ENCODE results near the gene SMAD5.

SMAD5 gene

GRCh38 chr5:136128481-136128880, 4.2 kb upstream of the SMAD5 start:
- no peak overlapping the region for H4K8ac ChIP-seq (ENCODE audit: low read length)
- no peak overlapping the region for H3K14ac ChIP-seq (ENCODE audit: low read length in 2 of 2)
- no peak overlapping the region for H3K18ac ChIP-seq (ENCODE audit: low read depth in 1 of 2, low read length in 2 of 2)
- no peak overlapping the region for H3K4ac ChIP-seq (ENCODE audit: low read depth in 1 of 2, low read length in 2 of 2)
- no peak overlapping the region for H2BK5ac ChIP-seq (ENCODE audit: low read depth, low read length, poor library complexity, severe bottlenecking)
- H2BK120ac ChIP-seq (ENCODE audit: low read depth, low read length), result no peak overlapping the region
- H3K27ac ChIP-seq (ENCODE audit: low read length, poor library complexity, severe bottlenecking), result no peak overlapping the region
- H3K4me2 ChIP-seq (ENCODE audit: low read length, poor library complexity, severe bottlenecking), result no peak overlapping the region
- no peaks in the 10 kb centered on the region for H3K36me3 ChIP-seq (ENCODE audit: control insufficient read depth in 1 of 2, insufficient read depth in 2 of 2, low read depth in 1 of 2, low read length in 2 of 2)
- H2AFZ ChIP-seq (ENCODE audit: low read depth, low read length), result no peak overlapping the region
- no peak overlapping the region for H2BK15ac ChIP-seq (ENCODE audit: low read depth, poor library complexity, severe bottlenecking)
- H2AK5ac ChIP-seq (ENCODE audit: low read length, severe bottlenecking), result no peak overlapping the region
- no peak overlapping the region for H3K9ac ChIP-seq (ENCODE audit: low read length)
- H3K4me1 ChIP-seq (ENCODE audit: control insufficient read depth, insufficient read depth, low read depth, low read length), result peaks cover 6% of the 10 kb centered on the region
- H4K91ac ChIP-seq (ENCODE audit: low read length), result no peak overlapping the region
- no peak overlapping the region for H2BK12ac ChIP-seq (ENCODE audit: low read length in 2 of 2)
- peaks cover 2% of the 10 kb centered on the region for H3K79me1 ChIP-seq (replicated peaks; ENCODE audit: low read length, poor library complexity, severe bottlenecking)
- no peak overlapping the region for H3K23ac ChIP-seq (ENCODE audit: low read length in 2 of 2)
- WGBS, result 90% methylated on average over 4 of the region's 4 CpGs
- DNase-seq, result no peak
- peaks cover 0 to 2% of the 10 kb centered on the region in 2 experiments for H3K27me3 ChIP-seq (ENCODE audit: control insufficient read depth in 1 of 2, insufficient read depth in 1 of 2, low read length in 2 of 2)
- H3K9me3 ChIP-seq (ENCODE audit: control insufficient read depth, low read length), result no peaks in the 10 kb centered on the region
- H3K4me3 ChIP-seq (ENCODE audit: insufficient read depth in 1 of 2, low read depth in 1 of 2, low read length in 2 of 2), result no peak overlapping the region

DNA sequence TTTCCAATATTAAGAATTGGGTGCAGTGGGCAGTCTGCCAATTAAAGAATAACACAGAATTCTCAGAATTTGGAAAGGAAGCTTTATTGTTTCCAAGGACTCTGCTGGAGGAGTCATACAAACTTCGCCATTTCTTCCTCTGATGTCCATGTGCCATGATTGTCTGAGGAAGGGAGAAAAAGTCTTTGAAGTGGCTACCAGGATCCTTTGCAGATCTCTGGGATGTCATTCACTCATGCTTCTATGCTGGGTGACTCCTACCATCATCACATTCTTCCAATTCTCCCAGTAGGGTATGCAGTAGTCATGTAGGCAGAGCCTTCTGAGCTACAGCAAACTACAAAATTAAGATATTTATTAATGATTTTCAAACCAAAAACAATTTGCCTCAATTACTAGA, 3.2 kb upstream of the SMAD5 start:
- no peaks in the 10 kb centered on the region for H3K36me3 ChIP-seq (ENCODE audit: control insufficient read depth in 1 of 2, insufficient read depth in 2 of 2, low read depth in 1 of 2, low read length in 2 of 2)
- H3K14ac ChIP-seq (ENCODE audit: low read length in 2 of 2), result no peak overlapping the region
- no peak overlapping the region for H2AK5ac ChIP-seq (ENCODE audit: low read length, severe bottlenecking)
- H3K9ac ChIP-seq (ENCODE audit: low read length), result no peak overlapping the region
- H2BK12ac ChIP-seq (ENCODE audit: low read length in 2 of 2), result no peak overlapping the region
- no peak overlapping the region for H3K4me3 ChIP-seq (ENCODE audit: insufficient read depth in 1 of 2, low read depth in 1 of 2, low read length in 2 of 2)
- peaks cover 2% of the 10 kb centered on the region for H3K79me1 ChIP-seq (replicated peaks; ENCODE audit: low read length, poor library complexity, severe bottlenecking)
- no peak overlapping the region for H2BK120ac ChIP-seq (ENCODE audit: low read depth, low read length)
- H3K27ac ChIP-seq (ENCODE audit: low read length, poor library complexity, severe bottlenecking), result no peak overlapping the region
- H3K27me3 ChIP-seq (ENCODE audit: control insufficient read depth in 1 of 2, insufficient read depth in 1 of 2, low read length in 2 of 2), result peaks cover 0 to 2% of the 10 kb centered on the region in 2 experiments
- no peak overlapping the region for H4K91ac ChIP-seq (ENCODE audit: low read length)
- no peak overlapping the region for H2BK5ac ChIP-seq (ENCODE audit: low read depth, low read length, poor library complexity, severe bottlenecking)
- WGBS, result 100% methylated on average over 1 of the region's 1 CpG
- H3K4ac ChIP-seq (ENCODE audit: low read depth in 1 of 2, low read length in 2 of 2), result no peak overlapping the region
- no peaks in the 10 kb centered on the region for H3K9me3 ChIP-seq (ENCODE audit: control insufficient read depth, low read length)
- no peak overlapping the region for H3K4me2 ChIP-seq (ENCODE audit: low read length, poor library complexity, severe bottlenecking)
- H4K8ac ChIP-seq (ENCODE audit: low read length), result no peak overlapping the region
- no peak overlapping the region for H3K18ac ChIP-seq (ENCODE audit: low read depth in 1 of 2, low read length in 2 of 2)
- H2AFZ ChIP-seq (ENCODE audit: low read depth, low read length), result no peak overlapping the region
- H2BK15ac ChIP-seq (ENCODE audit: low read depth, poor library complexity, severe bottlenecking), result no peak overlapping the region
- DNase-seq, result no peak
- H3K23ac ChIP-seq (ENCODE audit: low read length in 2 of 2), result no peak overlapping the region
- peaks cover 3% of the 10 kb centered on the region for H3K4me1 ChIP-seq (ENCODE audit: control insufficient read depth, insufficient read depth, low read depth, low read length)

- peaks cover 3% of the 10 kb centered on the region for H3K4me1 ChIP-seq (ENCODE audit: control insufficient read depth, insufficient read depth, low read depth, low read length)
- no CpG with 5 or more reads among the region's 2 CpGs for WGBS
- no peak overlapping the region for H2BK120ac ChIP-seq (ENCODE audit: low read depth, low read length)
These were observed 2.1 kb upstream of the SMAD5 start for GRCh38 chr5:136130581-136130980.

DNA sequence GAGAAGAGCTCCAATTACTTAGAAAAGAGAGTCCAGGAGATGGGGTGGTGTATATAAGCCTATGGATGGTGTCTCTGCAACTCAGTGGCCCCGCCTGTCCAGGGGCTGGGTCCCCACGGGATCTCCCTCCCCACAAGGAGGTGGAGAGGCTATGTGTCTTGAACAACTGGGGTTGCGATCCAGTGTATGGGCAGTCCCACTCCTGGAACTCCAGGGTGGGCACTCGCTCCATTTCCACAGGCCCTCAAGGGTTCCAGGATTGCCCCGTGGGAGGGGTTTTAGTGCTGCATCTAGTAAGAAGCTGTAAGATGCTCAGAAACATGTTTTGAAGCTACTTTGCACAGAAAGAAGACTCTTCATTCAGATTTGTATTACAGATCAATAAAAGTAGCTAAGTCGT, 558 bp upstream of the SMAD5 start:
- Histone ChIP-seq H3K27ac (ENCODE audit: low read length, poor library complexity, severe bottlenecking) (peak overlapping the region; percentile 90), H4K91ac (ENCODE audit: low read length) (peak overlapping the region; percentile 84), H3K4me2 (ENCODE audit: low read length, poor library complexity, severe bottlenecking) (peak overlapping the region; percentile 45), H2BK5ac (ENCODE audit: low read depth, low read length, poor library complexity, severe bottlenecking) (no peak overlapping the region), H2AFZ (ENCODE audit: low read depth, low read length) (peak overlapping the region; percentile 21), H3K23ac (ENCODE audit: low read length in 2 of 2) (no peak overlapping the region), H2AK5ac (ENCODE audit: low read length, severe bottlenecking) (no peak overlapping the region), H3K9me3 (ENCODE audit: control insufficient read depth, low read length) (no peaks in the 10 kb centered on the region), H3K36me3 (ENCODE audit: control insufficient read depth in 1 of 2, insufficient read depth in 2 of 2, low read depth in 1 of 2, low read length in 2 of 2) (no peaks in the 10 kb centered on the region), H2BK12ac (ENCODE audit: low read length in 2 of 2) (peak overlapping the region in 1 of 2 experiments; percentile 94), H3K4me3 (ENCODE audit: insufficient read depth in 1 of 2, low read depth in 1 of 2, low read length in 2 of 2) (peak overlapping the region in 1 of 2 experiments; percentile 97), H3K18ac (ENCODE audit: low read depth in 1 of 2, low read length in 2 of 2) (peak overlapping the region; percentile 31 to 78), H3K4ac (ENCODE audit: low read depth in 1 of 2, low read length in 2 of 2) (peak overlapping the region; percentile 60 to 69), H2BK120ac (ENCODE audit: low read depth, low read length) (no peak overlapping the region), H3K79me1 (replicated peaks; ENCODE audit: low read length, poor library complexity, severe bottlenecking) (peaks cover 2% of the 10 kb centered on the region), H3K14ac (ENCODE audit: low read length in 2 of 2) (no peak overlapping the region), H3K9ac (ENCODE audit: low read length) (peak overlapping the region; percentile 97), H2BK15ac (ENCODE audit: low read depth, poor library complexity, severe bottlenecking) (no peak overlapping the region), H4K8ac (ENCODE audit: low read length) (peak overlapping the region; percentile 99), H3K27me3 (ENCODE audit: control insufficient read depth in 1 of 2, insufficient read depth in 1 of 2, low read length in 2 of 2) (no peaks in the 10 kb centered on the region), H3K4me1 (ENCODE audit: control insufficient read depth, insufficient read depth, low read depth, low read length) (peaks cover 5% of the 10 kb centered on the region)
- WGBS, result 83% methylated on average over 4 of the region's 6 CpGs
- no peak for DNase-seq

More at GRCh38 chr5:136130581-136130980, 2.1 kb upstream of the SMAD5 start:
- Histone ChIP-seq H3K18ac (ENCODE audit: low read depth in 1 of 2, low read length in 2 of 2) (no peak overlapping the region), H4K91ac (ENCODE audit: low read length) (no peak overlapping the region), H3K27ac (ENCODE audit: low read length, poor library complexity, severe bottlenecking) (no peak overlapping the region), H3K79me1 (replicated peaks; ENCODE audit: low read length, poor library complexity, severe bottlenecking) (peaks cover 2% of the 10 kb centered on the region), H3K23ac (ENCODE audit: low read length in 2 of 2) (no peak overlapping the region), H3K36me3 (ENCODE audit: control insufficient read depth in 1 of 2, insufficient read depth in 2 of 2, low read depth in 1 of 2, low read length in 2 of 2) (no peaks in the 10 kb centered on the region), H3K27me3 (ENCODE audit: control insufficient read depth in 1 of 2, insufficient read depth in 1 of 2, low read length in 2 of 2) (peaks cover 0 to 2% of the 10 kb centered on the region in 2 experiments), H2BK12ac (ENCODE audit: low read length in 2 of 2) (no peak overlapping the region), H3K4me3 (ENCODE audit: insufficient read depth in 1 of 2, low read depth in 1 of 2, low read length in 2 of 2) (no peak overlapping the region), H2AFZ (ENCODE audit: low read depth, low read length) (no peak overlapping the region), H3K9me3 (ENCODE audit: control insufficient read depth, low read length) (no peaks in the 10 kb centered on the region), H2BK15ac (ENCODE audit: low read depth, poor library complexity, severe bottlenecking) (no peak overlapping the region), H3K14ac (ENCODE audit: low read length in 2 of 2) (no peak overlapping the region), H4K8ac (ENCODE audit: low read length) (no peak overlapping the region), H3K4ac (ENCODE audit: low read depth in 1 of 2, low read length in 2 of 2) (no peak overlapping the region), H3K9ac (ENCODE audit: low read length) (no peak overlapping the region), H3K4me2 (ENCODE audit: low read length, poor library complexity, severe bottlenecking) (no peak overlapping the region), H2AK5ac (ENCODE audit: low read length, severe bottlenecking) (no peak overlapping the region), H2BK5ac (ENCODE audit: low read depth, low read length, poor library complexity, severe bottlenecking) (no peak overlapping the region)
- no peak for DNase-seq

Measured in mesenchymal stem cell (in vitro differentiated cells and primary cell).